SK-N-SH treated with all-trans-retinoic acid at 6 μM for 48 hours (cell line): Measurements from ENCODE around the gene COX5A.

ENCODE experiments used
- ATAC-seq: fragments of 200-7000 bp; cut with Tn5 transposase; 3 replicates; pipeline ENCODE4 v1.9.1; 2020; ENCODE audit warnings: mild to moderate bottlenecking, moderate library complexity
- ARNTL ChIP-seq: fragments of 450-650 bp; formaldehyde crosslinking; IDR thresholded peaks from 2 replicates; pipeline ENCODE4 v1.5.0; 2020; ENCODE audit warnings: low read depth, mild to moderate bottlenecking, moderate library complexity, borderline replicate concordance
- BACH2 ChIP-seq: fragments of 250-450 bp; sonication (Bioruptor Pico); IDR thresholded peaks from 2 replicates; pipeline ENCODE4 v1.9.0; 2021; ENCODE audit warnings: mild to moderate bottlenecking, borderline replicate concordance
- CSDC2 ChIP-seq: fragments of 250-450 bp; sonication (Bioruptor Pico); IDR thresholded peaks from 2 replicates; pipeline ENCODE4 v1.5.0; 2020; ENCODE audit warnings: mild to moderate bottlenecking, moderate library complexity
- ESRRG ChIP-seq: fragments of 250-450 bp; sonication (Bioruptor Pico); IDR thresholded peaks from 2 replicates; pipeline ENCODE4 v1.6.1; 2021; ENCODE audit warnings: mild to moderate bottlenecking
- GLIS3 ChIP-seq: fragments of 250-450 bp; sonication (Bioruptor Pico); IDR thresholded peaks from 2 replicates; pipeline ENCODE4 v1.5.0; 2020; ENCODE audit warnings: mild to moderate bottlenecking, moderate library complexity
- ISL1 ChIP-seq: fragments of 250-450 bp; sonication (Bioruptor Pico); IDR thresholded peaks from 2 replicates; pipeline ENCODE4 v2.1.2; 2022; ENCODE audit warnings: mild to moderate bottlenecking, moderate library complexity
- OSR1 ChIP-seq: fragments of 250-450 bp; sonication (Bioruptor Pico); IDR thresholded peaks from 2 replicates; pipeline ENCODE4 v1.8.0; 2022; ENCODE audit warnings: moderate library complexity, mild to moderate bottlenecking, inconsistent platforms
- RARB ChIP-seq: fragments of 250-450 bp; sonication (Bioruptor Pico); IDR thresholded peaks from 2 replicates; pipeline ENCODE4 v1.8.0; 2021; ENCODE audit warnings: mild to moderate bottlenecking, moderate library complexity
- SNAI2 ChIP-seq: fragments of 250-450 bp; sonication (Bioruptor Pico); IDR thresholded peaks from 2 replicates; pipeline ENCODE4 v1.5.0; 2020; ENCODE audit warnings: mild to moderate bottlenecking, moderate library complexity
- TCF4 ChIP-seq: fragments of 250-450 bp; sonication (Bioruptor Pico); IDR thresholded peaks from 2 replicates; pipeline ENCODE4 v1.8.0; 2021; ENCODE audit warnings: mild to moderate bottlenecking, moderate library complexity, borderline replicate concordance
- TOX ChIP-seq: fragments of 250-450 bp; sonication (Bioruptor Pico); IDR thresholded peaks from 2 replicates; pipeline ENCODE4 v1.8.0; 2021; ENCODE audit warnings: mild to moderate bottlenecking, moderate library complexity, borderline replicate concordance
- ZC3H10 ChIP-seq: fragments of 250-450 bp; sonication (Bioruptor Pico); IDR thresholded peaks from 2 replicates; pipeline ENCODE4 v1.5.1; 2021; ENCODE audit warnings: mild to moderate bottlenecking, moderate library complexity
- ZFP3 ChIP-seq: fragments of 250-450 bp; sonication (Bioruptor Pico); IDR thresholded peaks from 2 replicates; pipeline ENCODE4 v1.5.0; 2020; ENCODE audit warnings: mild to moderate bottlenecking, moderate library complexity
- ZFP30 ChIP-seq: fragments of 450-650 bp; formaldehyde crosslinking; IDR thresholded peaks from 2 replicates; pipeline ENCODE4 v1.5.0; 2022; ENCODE audit warnings: mild to moderate bottlenecking, moderate library complexity
- ZNF565 ChIP-seq: fragments of 450-650 bp; formaldehyde crosslinking; conservative IDR thresholded peaks from 2 replicates; pipeline ENCODE4 v1.5.0; 2020; ENCODE audit warnings: low read depth, mild to moderate bottlenecking, moderate library complexity
- ZNF70 ChIP-seq: fragments of 450-650 bp; formaldehyde crosslinking; IDR thresholded peaks from 2 replicates; pipeline ENCODE4 v1.5.0; 2020; ENCODE audit warnings: mild to moderate bottlenecking, moderate library complexity
- ZNF8 ChIP-seq: fragments of 450-650 bp; formaldehyde crosslinking; IDR thresholded peaks from 2 replicates; pipeline ENCODE4 v1.5.0; 2020; ENCODE audit warnings: mild to moderate bottlenecking, moderate library complexity
- TF ChIP-seq, protein P1 (sequence below): fragments of 250-450 bp; sonication (Bioruptor Pico); IDR thresholded peaks from 2 replicates; pipeline ENCODE4 v1.8.0; 2021; ENCODE audit warnings: low read depth, mild to moderate bottlenecking, moderate library complexity, borderline replicate concordance
- TF ChIP-seq, protein P2 (sequence below): fragments of 250-450 bp; sonication (Bioruptor Pico); IDR thresholded peaks from 2 replicates; pipeline ENCODE4 v1.5.0; 2020; ENCODE audit warnings: mild to moderate bottlenecking, moderate library complexity
- TF ChIP-seq, protein P3 (sequence below): fragments of 250-450 bp; sonication (Bioruptor Pico); IDR thresholded peaks from 2 replicates; pipeline ENCODE4 v1.5.1; 2020; ENCODE audit warnings: low read depth, mild to moderate bottlenecking, moderate library complexity
- TF ChIP-seq, protein P4 (sequence below): fragments of 250-450 bp; sonication (Bioruptor Pico); IDR thresholded peaks from 2 replicates; pipeline ENCODE4 v1.5.1; 2021; ENCODE audit warnings: mild to moderate bottlenecking, moderate library complexity
- TF ChIP-seq, protein P5 (sequence below): fragments of 250-450 bp; sonication (Bioruptor Pico); IDR thresholded peaks from 2 replicates; pipeline ENCODE4 v1.8.0; 2020; ENCODE audit warnings: mild to moderate bottlenecking, moderate library complexity, borderline replicate concordance

Gene COX5A

DNA sequence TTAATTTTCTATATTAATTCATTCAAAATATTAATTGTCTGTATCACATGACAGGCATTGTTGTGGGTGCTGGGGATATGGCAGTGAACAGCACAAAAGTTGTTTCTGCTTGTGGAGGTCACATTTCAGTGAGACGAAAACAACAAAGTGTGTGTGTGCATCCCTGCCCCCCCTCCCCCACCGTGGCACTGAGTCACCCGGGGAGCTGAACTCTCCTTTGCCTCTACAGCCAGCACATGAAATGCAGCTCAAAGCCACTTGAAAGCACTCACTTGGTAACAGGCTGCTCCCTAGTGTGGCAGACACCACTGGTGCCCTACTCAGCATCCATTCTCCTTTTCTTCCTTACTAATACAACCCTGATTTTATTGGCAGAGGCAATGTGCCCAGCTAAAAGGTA lies 40.6 kb upstream of the COX5A start:
- TF ChIP-seq, protein P1, sequence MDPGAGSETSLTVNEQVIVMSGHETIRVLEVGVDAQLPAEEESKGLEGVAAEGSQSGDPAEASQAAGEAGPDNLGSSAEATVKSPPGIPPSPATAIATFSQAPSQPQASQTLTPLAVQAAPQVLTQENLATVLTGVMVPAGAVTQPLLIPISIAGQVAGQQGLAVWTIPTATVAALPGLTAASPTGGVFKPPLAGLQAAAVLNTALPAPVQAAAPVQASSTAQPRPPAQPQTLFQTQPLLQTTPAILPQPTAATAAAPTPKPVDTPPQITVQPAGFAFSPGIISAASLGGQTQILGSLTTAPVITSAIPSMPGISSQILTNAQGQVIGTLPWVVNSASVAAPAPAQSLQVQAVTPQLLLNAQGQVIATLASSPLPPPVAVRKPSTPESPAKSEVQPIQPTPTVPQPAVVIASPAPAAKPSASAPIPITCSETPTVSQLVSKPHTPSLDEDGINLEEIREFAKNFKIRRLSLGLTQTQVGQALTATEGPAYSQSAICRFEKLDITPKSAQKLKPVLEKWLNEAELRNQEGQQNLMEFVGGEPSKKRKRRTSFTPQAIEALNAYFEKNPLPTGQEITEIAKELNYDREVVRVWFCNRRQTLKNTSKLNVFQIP (CRISPR knock-in tag): no peak
- TF ChIP-seq GLIS3 (CRISPR knock-in tag) (no peak), ZC3H10 (no peak), ZFP30 (CRISPR knock-in tag) (no peak), ISL1 (no peak), ZNF565 (CRISPR knock-in tag) (no peak), RARB (CRISPR knock-in tag) (no peak), CSDC2 (CRISPR knock-in tag) (no peak), ESRRG (no peak), ZNF8 (CRISPR knock-in tag) (no peak), ARNTL (CRISPR knock-in tag) (no peak), ZNF70 (CRISPR knock-in tag) (no peak), ZFP3 (CRISPR knock-in tag) (no peak), BACH2 (CRISPR knock-in tag) (no peak)
- ATAC-seq: peak; percentile 36; the same call in 1 of the 3 replicates

DNA sequence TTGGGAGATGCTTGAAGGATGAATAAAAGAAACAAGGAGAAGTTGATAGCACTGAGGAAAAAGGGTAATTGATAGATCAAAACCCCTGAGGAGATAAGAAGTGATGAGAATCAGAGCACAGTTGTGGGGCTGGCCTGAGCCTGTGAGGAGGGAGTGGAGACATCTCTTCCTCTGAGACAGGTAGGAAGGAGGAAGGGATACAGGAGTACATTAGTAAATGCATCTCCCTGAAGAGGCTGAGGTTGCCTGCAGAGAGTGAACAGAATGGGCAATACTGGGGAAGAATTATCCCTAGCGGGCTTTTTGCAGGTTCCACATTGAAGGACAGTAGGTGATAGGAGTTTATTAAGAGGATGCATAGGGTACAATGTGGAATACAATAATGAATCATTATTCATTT lies 40.2 kb upstream of the COX5A start:
- ATAC-seq: no peak
- TF ChIP-seq TOX (CRISPR knock-in tag) (no peak), ZNF565 (CRISPR knock-in tag) (no peak), ZC3H10 (no peak), BACH2 (CRISPR knock-in tag) (no peak), CSDC2 (CRISPR knock-in tag) (no peak), OSR1 (no peak), SNAI2 (CRISPR knock-in tag) (no peak), ZNF8 (CRISPR knock-in tag) (no peak), ZFP3 (CRISPR knock-in tag) (no peak), ARNTL (CRISPR knock-in tag) (no peak), GLIS3 (CRISPR knock-in tag) (no peak), TCF4 (CRISPR knock-in tag) (no peak), ZFP30 (CRISPR knock-in tag) (no peak), ZNF70 (CRISPR knock-in tag) (no peak), ISL1 (no peak)
- TF ChIP-seq, protein P2, sequence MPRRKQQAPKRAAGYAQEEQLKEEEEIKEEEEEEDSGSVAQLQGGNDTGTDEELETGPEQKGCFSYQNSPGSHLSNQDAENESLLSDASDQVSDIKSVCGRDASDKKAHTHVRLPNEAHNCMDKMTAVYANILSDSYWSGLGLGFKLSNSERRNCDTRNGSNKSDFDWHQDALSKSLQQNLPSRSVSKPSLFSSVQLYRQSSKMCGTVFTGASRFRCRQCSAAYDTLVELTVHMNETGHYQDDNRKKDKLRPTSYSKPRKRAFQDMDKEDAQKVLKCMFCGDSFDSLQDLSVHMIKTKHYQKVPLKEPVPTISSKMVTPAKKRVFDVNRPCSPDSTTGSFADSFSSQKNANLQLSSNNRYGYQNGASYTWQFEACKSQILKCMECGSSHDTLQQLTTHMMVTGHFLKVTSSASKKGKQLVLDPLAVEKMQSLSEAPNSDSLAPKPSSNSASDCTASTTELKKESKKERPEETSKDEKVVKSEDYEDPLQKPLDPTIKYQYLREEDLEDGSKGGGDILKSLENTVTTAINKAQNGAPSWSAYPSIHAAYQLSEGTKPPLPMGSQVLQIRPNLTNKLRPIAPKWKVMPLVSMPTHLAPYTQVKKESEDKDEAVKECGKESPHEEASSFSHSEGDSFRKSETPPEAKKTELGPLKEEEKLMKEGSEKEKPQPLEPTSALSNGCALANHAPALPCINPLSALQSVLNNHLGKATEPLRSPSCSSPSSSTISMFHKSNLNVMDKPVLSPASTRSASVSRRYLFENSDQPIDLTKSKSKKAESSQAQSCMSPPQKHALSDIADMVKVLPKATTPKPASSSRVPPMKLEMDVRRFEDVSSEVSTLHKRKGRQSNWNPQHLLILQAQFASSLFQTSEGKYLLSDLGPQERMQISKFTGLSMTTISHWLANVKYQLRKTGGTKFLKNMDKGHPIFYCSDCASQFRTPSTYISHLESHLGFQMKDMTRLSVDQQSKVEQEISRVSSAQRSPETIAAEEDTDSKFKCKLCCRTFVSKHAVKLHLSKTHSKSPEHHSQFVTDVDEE (CRISPR knock-in tag): no peak
- TF ChIP-seq, protein P1 (CRISPR knock-in tag): no peak
- TF ChIP-seq, protein P3, sequence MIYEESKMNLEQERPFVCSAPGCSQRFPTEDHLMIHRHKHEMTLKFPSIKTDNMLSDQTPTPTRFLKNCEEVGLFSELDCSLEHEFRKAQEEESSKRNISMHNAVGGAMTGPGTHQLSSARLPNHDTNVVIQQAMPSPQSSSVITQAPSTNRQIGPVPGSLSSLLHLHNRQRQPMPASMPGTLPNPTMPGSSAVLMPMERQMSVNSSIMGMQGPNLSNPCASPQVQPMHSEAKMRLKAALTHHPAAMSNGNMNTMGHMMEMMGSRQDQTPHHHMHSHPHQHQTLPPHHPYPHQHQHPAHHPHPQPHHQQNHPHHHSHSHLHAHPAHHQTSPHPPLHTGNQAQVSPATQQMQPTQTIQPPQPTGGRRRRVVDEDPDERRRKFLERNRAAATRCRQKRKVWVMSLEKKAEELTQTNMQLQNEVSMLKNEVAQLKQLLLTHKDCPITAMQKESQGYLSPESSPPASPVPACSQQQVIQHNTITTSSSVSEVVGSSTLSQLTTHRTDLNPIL: no peak
- TF ChIP-seq, protein P4, sequence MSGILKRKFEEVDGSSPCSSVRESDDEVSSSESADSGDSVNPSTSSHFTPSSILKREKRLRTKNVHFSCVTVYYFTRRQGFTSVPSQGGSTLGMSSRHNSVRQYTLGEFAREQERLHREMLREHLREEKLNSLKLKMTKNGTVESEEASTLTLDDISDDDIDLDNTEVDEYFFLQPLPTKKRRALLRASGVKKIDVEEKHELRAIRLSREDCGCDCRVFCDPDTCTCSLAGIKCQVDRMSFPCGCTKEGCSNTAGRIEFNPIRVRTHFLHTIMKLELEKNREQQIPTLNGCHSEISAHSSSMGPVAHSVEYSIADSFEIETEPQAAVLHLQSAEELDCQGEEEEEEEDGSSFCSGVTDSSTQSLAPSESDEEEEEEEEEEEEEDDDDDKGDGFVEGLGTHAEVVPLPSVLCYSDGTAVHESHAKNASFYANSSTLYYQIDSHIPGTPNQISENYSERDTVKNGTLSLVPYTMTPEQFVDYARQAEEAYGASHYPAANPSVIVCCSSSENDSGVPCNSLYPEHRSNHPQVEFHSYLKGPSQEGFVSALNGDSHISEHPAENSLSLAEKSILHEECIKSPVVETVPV (CRISPR knock-in tag): no peak

DNA sequence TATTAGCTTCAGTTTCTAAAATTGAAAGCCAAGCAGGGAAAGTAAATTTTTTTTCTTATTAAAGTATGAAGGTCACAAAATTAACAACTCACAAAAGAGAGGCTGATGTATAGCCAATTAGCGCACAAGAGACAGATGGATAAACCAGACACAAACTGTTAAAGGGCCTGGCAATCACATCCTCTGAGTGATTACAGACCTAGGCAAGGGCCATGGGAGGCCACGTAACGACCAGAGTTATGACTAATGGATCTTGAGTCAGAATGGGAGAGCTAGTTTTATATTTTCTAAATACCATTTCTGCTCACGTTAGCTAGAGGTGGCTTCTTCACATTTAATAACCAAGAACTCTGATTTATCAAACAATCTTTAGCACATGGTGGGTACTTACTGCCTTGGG lies 39.7 kb upstream of the COX5A start:
- TF ChIP-seq BACH2 (CRISPR knock-in tag) (no peak), TOX (CRISPR knock-in tag) (no peak), RARB (CRISPR knock-in tag) (no peak)
- TF ChIP-seq, protein P5, sequence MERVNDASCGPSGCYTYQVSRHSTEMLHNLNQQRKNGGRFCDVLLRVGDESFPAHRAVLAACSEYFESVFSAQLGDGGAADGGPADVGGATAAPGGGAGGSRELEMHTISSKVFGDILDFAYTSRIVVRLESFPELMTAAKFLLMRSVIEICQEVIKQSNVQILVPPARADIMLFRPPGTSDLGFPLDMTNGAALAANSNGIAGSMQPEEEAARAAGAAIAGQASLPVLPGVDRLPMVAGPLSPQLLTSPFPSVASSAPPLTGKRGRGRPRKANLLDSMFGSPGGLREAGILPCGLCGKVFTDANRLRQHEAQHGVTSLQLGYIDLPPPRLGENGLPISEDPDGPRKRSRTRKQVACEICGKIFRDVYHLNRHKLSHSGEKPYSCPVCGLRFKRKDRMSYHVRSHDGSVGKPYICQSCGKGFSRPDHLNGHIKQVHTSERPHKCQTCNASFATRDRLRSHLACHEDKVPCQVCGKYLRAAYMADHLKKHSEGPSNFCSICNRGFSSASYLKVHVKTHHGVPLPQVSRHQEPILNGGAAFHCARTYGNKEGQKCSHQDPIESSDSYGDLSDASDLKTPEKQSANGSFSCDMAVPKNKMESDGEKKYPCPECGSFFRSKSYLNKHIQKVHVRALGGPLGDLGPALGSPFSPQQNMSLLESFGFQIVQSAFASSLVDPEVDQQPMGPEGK: no peak
- no peak for ATAC-seq
